ENCODE measurements around the gene ANAPC2. TPM values are rescaled to one million over a fixed set of nuclear protein-coding genes. Genes with fewer than 3 reads are reported as not detected.

Gene ANAPC2
- total RNA-seq, 1 experiment from 2014 or later: 95.4 TPM

DNA sequence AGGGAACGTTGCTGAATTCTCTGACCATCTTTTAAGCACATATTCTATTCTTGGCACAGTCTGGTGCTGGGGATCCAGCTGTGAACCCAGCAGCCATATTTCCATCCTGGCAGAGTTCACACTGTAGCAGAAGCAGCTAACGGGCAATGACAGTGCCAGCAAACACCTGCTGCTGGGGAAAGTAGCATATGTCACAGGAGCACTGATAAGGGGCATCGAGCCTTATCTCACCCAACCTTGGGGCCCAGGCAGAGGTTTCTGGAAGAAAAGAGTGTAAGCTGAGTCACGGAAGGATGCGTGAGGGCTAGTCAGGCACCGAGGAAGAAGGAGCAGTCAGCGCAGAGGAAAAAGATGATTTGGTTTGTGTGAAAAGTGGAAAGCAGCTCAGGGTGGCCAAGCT is 18.2 kb upstream of the ANAPC2 start:
- ChIA-PET POLR2A (ENCODE audit: unreplicated experiment) (interaction anchor here (0.7 kb wide), 1 partner anchor 13 kb away, joined by 3 read pairs; no protein-coding TSS in a partner anchor), CTCF (interaction anchor here (0.6 kb wide), 1 partner anchor 33 kb away, joined by 7 read pairs; no protein-coding TSS in a partner anchor)
- Histone ChIP-seq H3K4me2 (peak overlapping the region; percentile 100), H3K27ac (no peak overlapping the region), H2AFZ (no peak overlapping the region), H3K9me2 (ENCODE audit: insufficient read depth) (no peaks in the 10 kb centered on the region), H3F3A (ENCODE audit: insufficient read depth, low read depth) (peaks cover 23% of the 10 kb centered on the region; the same call in 1 of the 2 replicates), H3K36me3 (ENCODE audit: low read depth) (no peaks in the 10 kb centered on the region), H3K4me1 (replicated peaks; ENCODE audit: insufficient read depth) (peaks cover 25% of the 10 kb centered on the region), H4K20me1 (ENCODE audit: insufficient read depth) (peaks cover 7% of the 10 kb centered on the region; the same call in 1 of the 2 replicates), H3K27me3 (ENCODE audit: insufficient read depth, low read depth) (no peaks in the 10 kb centered on the region), H3K9me3 (ENCODE audit: insufficient read depth, low read depth) (no peaks in the 10 kb centered on the region), H3K79me2 (ENCODE audit: low read depth) (peaks cover 61% of the 10 kb centered on the region), H3K4me3 (peak overlapping the region; percentile 99)
- BruUV-seq (replicated peaks): no TSS peak
- DNase-seq: no peak
- intact Hi-C loops (cut with micrococcal nuclease; ENCODE audit: unreplicated experiment): no loop called here
- TF ChIP-seq, protein P1, sequence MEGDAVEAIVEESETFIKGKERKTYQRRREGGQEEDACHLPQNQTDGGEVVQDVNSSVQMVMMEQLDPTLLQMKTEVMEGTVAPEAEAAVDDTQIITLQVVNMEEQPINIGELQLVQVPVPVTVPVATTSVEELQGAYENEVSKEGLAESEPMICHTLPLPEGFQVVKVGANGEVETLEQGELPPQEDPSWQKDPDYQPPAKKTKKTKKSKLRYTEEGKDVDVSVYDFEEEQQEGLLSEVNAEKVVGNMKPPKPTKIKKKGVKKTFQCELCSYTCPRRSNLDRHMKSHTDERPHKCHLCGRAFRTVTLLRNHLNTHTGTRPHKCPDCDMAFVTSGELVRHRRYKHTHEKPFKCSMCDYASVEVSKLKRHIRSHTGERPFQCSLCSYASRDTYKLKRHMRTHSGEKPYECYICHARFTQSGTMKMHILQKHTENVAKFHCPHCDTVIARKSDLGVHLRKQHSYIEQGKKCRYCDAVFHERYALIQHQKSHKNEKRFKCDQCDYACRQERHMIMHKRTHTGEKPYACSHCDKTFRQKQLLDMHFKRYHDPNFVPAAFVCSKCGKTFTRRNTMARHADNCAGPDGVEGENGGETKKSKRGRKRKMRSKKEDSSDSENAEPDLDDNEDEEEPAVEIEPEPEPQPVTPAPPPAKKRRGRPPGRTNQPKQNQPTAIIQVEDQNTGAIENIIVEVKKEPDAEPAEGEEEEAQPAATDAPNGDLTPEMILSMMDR (conservative IDR thresholded peaks at IDR 0.05): no peak
- no peak for TF ChIP-seq EZH2 (IDR thresholded peaks at IDR 0.05; ENCODE audit: low read depth)

DNA sequence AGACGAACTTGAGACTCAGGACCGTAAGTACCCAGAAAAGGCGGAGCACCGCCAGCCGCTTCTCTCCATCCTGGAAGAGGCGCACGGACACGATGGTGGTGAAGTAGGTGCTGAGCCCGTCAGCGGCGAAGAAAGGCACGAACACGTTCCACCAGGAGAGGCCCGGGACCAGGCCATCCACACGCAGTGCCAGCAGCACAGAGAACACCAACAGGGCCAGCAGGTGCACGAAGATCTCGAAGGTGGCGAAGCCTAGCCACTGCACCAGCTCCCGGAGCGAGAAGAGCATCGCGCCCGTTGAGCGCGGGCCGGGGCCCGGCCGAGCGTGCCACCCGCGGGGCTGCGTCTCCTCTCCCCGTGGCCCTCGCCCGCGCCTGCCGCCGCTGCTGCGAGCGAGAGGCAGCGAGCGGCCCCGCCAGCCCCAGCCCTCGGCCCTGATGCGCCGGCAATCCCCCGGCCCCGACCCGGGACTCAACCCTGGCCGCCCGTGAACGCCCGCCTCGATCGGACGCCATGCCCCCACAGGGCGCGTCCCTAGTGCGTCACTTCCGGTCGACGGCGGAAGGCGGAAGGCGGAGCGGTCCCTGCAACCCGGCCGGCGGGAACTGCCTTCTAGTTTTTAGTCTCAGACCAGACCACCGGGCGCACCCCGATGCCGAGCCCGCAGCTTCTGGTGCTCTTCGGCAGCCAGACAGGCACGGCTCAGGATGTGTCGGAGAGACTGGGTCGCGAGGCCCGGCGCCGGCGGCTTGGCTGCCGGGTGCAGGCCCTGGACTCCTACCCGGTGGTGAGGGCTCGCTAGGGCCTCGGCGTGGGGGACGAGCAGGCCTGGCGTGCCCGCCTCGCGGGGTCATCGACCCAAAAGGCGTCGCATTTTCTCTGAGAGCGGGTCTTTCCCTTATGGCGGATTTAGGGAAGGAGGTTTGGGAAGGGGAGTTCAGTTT is 17.0 kb upstream of the ANAPC2 start, which contains the start of the genes NDOR1 and TMEM203:
Gene NDOR1, plus strand, starts transcription at position 575 of the 944 bp plus-strand sequence. Its CDS starts 78 bp downstream, at position 653.
Gene TMEM203, minus strand, starts transcription at position 523 of the 944 bp plus-strand sequence. Its CDS starts 234 bp downstream, at position 289.
- Histone ChIP-seq H3K27ac (no peak within 1 kb of the TSS), H3K27me3 (ENCODE audit: insufficient read depth, low read depth) (no peaks in the 10 kb centered on the region), H3K4me2 (peak within 1 kb of the TSS; percentile 100), H3K9me3 (ENCODE audit: insufficient read depth, low read depth) (no peaks in the 10 kb centered on the region), H4K20me1 (ENCODE audit: insufficient read depth) (peaks cover 7% of the 10 kb centered on the region; the same call in 1 of the 2 replicates), H3K4me3 (peak within 1 kb of the TSS; percentile 99), H2AFZ (peak within 1 kb of the TSS; percentile 84), H3K36me3 (ENCODE audit: low read depth) (no peaks in the 10 kb centered on the region), H3K9me2 (ENCODE audit: insufficient read depth) (no peaks in the 10 kb centered on the region), H3F3A (ENCODE audit: insufficient read depth, low read depth) (peaks cover 25% of the 10 kb centered on the region; the same call in 1 of the 2 replicates), H3K79me2 (ENCODE audit: low read depth) (peaks cover 66% of the 10 kb centered on the region), H3K4me1 (replicated peaks; ENCODE audit: insufficient read depth) (peaks cover 29% of the 10 kb centered on the region)
- no TSS peak for BruUV-seq (replicated peaks)
- POLR2A ChIA-PET (ENCODE audit: unreplicated experiment): interaction anchor here (0.6 to 0.8 kb wide), 3 partner anchors 18 to 258 kb away, joined by 3 to 8 read pairs (median 3); no protein-coding TSS in a partner anchor
- intact Hi-C loops (cut with micrococcal nuclease; ENCODE audit: unreplicated experiment): no loop called here
- peak; percentile 65 to 85 for DNase-seq
- CTCF ChIA-PET: interaction anchor here (0.7 kb wide), 1 partner anchor 17 kb away, joined by 3 read pairs; no protein-coding TSS in a partner anchor
- TF ChIP-seq, protein P1 (conservative IDR thresholded peaks at IDR 0.05): no peak
- no peak for TF ChIP-seq EZH2 (IDR thresholded peaks at IDR 0.05; ENCODE audit: low read depth)

DNA sequence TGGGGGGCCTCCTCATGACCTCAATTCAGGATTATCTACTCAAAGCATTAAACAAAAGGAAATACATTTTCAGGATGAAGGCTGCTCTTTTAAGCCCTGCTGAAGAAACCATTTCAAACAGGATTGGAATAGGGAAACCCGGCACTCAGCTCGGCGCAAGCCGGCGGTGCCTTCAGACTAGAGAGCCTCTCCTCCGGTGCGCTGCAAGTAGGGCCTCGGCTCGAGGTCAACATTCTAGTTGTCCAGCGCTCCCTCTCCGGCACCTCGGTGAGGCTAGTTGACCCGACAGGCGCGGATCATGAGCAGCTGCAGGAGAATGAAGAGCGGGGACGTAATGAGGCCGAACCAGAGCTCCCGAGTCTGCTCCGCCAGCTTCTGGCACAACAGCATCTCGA is 16.4 kb upstream of the ANAPC2 start:
- H3K4me3 ChIP-seq: peak overlapping the region; percentile 99
- H4K20me1 ChIP-seq (ENCODE audit: insufficient read depth): peaks cover 7% of the 10 kb centered on the region; the same call in 1 of the 2 replicates
- CTCF ChIA-PET: interaction anchor here (0.7 kb wide), 1 partner anchor 16 kb away, joined by 3 read pairs; no protein-coding TSS in a partner anchor
- H3K36me3 ChIP-seq (ENCODE audit: low read depth): no peaks in the 10 kb centered on the region
- peaks cover 23% of the 10 kb centered on the region; the same call in 1 of the 2 replicates for H3F3A ChIP-seq (ENCODE audit: insufficient read depth, low read depth)
- H3K9me2 ChIP-seq (ENCODE audit: insufficient read depth): no peaks in the 10 kb centered on the region
- H2AFZ ChIP-seq: peak overlapping the region; percentile 84; the same call in 1 of the 2 replicates
- no peaks in the 10 kb centered on the region for H3K27me3 ChIP-seq (ENCODE audit: insufficient read depth, low read depth)
- H3K27ac ChIP-seq: no peak overlapping the region
- no TSS peak for BruUV-seq (replicated peaks)
- no peaks in the 10 kb centered on the region for H3K9me3 ChIP-seq (ENCODE audit: insufficient read depth, low read depth)
- peak overlapping the region; percentile 100 for H3K4me2 ChIP-seq
- TF ChIP-seq, protein P1 (conservative IDR thresholded peaks at IDR 0.05): no peak
- TF ChIP-seq EZH2 (IDR thresholded peaks at IDR 0.05; ENCODE audit: low read depth): no peak
- DNase-seq: no peak
- H3K4me1 ChIP-seq (replicated peaks; ENCODE audit: insufficient read depth): peaks cover 29% of the 10 kb centered on the region
- intact Hi-C loops (cut with micrococcal nuclease; ENCODE audit: unreplicated experiment): no loop called here
- peaks cover 67% of the 10 kb centered on the region for H3K79me2 ChIP-seq (ENCODE audit: low read depth)
- POLR2A ChIA-PET (ENCODE audit: unreplicated experiment): interaction anchor here (0.6 to 0.8 kb wide), 3 partner anchors 18 to 257 kb away, joined by 3 to 8 read pairs (median 3); no protein-coding TSS in a partner anchor

Measured in PC-9 (cell line).